Measurements from ENCODE around the gene GRIP1.

DNA sequence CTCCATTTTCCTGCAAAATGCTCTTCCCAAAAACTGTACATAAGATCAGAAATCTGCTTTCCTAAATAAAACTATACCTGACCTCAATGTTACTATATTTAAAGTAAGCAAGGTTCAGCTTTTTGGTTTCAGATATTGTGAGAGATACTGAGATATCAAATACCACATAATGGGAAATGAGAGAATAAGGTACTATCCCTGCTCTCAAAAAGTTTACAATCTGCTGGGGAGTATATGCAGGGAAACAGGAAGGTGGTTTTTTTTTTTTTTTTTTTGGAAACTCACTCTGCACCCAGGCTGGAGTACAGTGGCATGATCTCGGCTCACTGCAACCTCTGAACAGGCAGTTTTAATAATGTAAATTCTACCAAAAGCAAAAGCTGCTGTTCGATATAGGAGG, 327.6 kb downstream of the GRIP1 start:
- TF ChIP-seq EZH2 (IDR thresholded peaks at IDR 0.05; ENCODE audit: low read depth, unreplicated experiment) (no peak), EZH2phosphoT487 (IDR thresholded peaks at IDR 0.05; ENCODE audit: unreplicated experiment) (no peak)
- TF ChIP-seq, protein P1, sequence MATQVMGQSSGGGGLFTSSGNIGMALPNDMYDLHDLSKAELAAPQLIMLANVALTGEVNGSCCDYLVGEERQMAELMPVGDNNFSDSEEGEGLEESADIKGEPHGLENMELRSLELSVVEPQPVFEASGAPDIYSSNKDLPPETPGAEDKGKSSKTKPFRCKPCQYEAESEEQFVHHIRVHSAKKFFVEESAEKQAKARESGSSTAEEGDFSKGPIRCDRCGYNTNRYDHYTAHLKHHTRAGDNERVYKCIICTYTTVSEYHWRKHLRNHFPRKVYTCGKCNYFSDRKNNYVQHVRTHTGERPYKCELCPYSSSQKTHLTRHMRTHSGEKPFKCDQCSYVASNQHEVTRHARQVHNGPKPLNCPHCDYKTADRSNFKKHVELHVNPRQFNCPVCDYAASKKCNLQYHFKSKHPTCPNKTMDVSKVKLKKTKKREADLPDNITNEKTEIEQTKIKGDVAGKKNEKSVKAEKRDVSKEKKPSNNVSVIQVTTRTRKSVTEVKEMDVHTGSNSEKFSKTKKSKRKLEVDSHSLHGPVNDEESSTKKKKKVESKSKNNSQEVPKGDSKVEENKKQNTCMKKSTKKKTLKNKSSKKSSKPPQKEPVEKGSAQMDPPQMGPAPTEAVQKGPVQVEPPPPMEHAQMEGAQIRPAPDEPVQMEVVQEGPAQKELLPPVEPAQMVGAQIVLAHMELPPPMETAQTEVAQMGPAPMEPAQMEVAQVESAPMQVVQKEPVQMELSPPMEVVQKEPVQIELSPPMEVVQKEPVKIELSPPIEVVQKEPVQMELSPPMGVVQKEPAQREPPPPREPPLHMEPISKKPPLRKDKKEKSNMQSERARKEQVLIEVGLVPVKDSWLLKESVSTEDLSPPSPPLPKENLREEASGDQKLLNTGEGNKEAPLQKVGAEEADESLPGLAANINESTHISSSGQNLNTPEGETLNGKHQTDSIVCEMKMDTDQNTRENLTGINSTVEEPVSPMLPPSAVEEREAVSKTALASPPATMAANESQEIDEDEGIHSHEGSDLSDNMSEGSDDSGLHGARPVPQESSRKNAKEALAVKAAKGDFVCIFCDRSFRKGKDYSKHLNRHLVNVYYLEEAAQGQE (IDR thresholded peaks at IDR 0.05; ENCODE audit: unreplicated experiment) = no peak
- TF ChIP-seq, protein P2, sequence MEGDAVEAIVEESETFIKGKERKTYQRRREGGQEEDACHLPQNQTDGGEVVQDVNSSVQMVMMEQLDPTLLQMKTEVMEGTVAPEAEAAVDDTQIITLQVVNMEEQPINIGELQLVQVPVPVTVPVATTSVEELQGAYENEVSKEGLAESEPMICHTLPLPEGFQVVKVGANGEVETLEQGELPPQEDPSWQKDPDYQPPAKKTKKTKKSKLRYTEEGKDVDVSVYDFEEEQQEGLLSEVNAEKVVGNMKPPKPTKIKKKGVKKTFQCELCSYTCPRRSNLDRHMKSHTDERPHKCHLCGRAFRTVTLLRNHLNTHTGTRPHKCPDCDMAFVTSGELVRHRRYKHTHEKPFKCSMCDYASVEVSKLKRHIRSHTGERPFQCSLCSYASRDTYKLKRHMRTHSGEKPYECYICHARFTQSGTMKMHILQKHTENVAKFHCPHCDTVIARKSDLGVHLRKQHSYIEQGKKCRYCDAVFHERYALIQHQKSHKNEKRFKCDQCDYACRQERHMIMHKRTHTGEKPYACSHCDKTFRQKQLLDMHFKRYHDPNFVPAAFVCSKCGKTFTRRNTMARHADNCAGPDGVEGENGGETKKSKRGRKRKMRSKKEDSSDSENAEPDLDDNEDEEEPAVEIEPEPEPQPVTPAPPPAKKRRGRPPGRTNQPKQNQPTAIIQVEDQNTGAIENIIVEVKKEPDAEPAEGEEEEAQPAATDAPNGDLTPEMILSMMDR (conservative IDR thresholded peaks at IDR 0.05; ENCODE audit: low read depth in 2 of 2) = no peak
